Stimulated activated naive CD8-positive, alpha-beta T cell treated with anti-CD3 and anti-CD28 coated beads, Interleukin-15, Interleukin-2, amounts not matched to agents 100 ng/mL and 50 ng/mL, for 24 hours (primary cell): ENCODE results near the gene COL4A6.
A peak's percentile ranks its signal among the peaks of the same experiment; 100 is the strongest.
"Not testable (repeated sequence)": the region's sequence is repeated elsewhere in the genome, so short reads cannot be mapped to it uniquely, and the experiment has no call there.

ENCODE experiments used
- H3K27ac Mint-ChIP-seq: one replicate; pipeline ENCODE4 v1.8.0; 2021; ENCODE audit warnings: mild to moderate bottlenecking, mixed read lengths
- H3K27me3 Mint-ChIP-seq: one replicate; pipeline ENCODE4 v1.8.0; 2021; ENCODE audit warnings: mixed read lengths
- H3K36me3 Mint-ChIP-seq: one replicate; pipeline ENCODE4 v1.8.0; 2021; ENCODE audit warnings: low read depth, mixed read lengths
- H3K4me1 Mint-ChIP-seq: one replicate; pipeline ENCODE4 v1.8.0; 2021; ENCODE audit warnings: low read depth, mixed read lengths
- H3K4me3 Mint-ChIP-seq: one replicate; pipeline ENCODE4 v1.8.0; 2021; ENCODE audit warnings: mild to moderate bottlenecking, mixed read lengths
- H3K9me3 Mint-ChIP-seq: one replicate; pipeline ENCODE4 v1.8.0; 2021; ENCODE audit warnings: mixed read lengths

The COL4A6 gene

DNA sequence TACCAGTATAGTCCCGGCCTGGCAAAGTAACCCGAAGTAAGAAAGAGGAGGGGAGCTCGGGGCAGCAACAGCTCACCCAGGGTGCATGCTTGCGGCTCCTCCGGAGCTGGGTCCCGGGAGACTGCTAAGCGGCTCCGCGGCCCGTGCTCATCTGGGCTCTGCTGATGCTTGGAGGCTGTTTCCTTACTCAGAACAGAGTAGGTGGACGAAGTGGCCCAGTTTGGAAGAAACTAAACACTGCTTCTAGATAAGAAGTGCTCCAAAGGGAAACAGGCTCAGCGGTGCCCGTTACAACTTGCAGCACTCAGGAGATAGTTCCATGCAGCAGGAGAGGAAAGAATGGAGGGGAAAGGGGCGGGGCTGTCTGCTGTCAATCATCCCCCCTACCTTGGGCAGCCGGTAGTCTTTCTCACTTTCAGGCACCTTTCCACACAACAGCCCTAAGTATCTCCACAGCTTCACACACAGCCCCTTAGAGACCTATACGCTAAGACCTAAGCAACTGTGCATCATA, at the start of gene COL4A6:
COL4A6 (minus strand) TSS at position 313 of the 514 bp plus-strand sequence; CDS start at position 87, 226 bp downstream.
- peaks cover 16% of the 10 kb centered on the region for H3K27me3 Mint-ChIP-seq
- no peak within 1 kb of the TSS for H3K4me3 Mint-ChIP-seq
- H3K27ac Mint-ChIP-seq = no peak within 1 kb of the TSS
- H3K9me3 Mint-ChIP-seq = no peaks in the 10 kb centered on the region
- H3K36me3 Mint-ChIP-seq = no peaks in the 10 kb centered on the region
- H3K4me1 Mint-ChIP-seq = no peaks in the 10 kb centered on the region

DNA sequence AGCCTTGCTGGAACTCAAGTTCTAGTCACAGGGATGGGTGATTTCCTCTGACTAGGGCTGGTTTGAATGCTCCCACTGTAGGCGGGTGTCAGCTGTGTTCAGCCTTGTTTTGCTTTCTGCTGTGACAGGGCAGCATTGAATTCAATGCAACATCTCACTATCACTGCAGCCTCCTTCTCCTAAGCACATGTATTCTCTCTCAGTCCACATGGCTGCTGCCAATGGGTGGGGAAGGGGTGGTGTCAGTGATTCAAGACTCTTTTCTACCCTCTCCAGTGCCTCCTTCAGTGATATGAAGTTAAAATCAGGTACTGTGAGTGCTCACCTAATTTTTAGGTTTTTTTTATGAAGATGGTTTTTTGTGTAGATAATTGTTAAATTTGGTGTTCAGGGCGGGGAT, 47.7 kb upstream of the COL4A6 start:
- no peaks in the 10 kb centered on the region for H3K27me3 Mint-ChIP-seq

DNA sequence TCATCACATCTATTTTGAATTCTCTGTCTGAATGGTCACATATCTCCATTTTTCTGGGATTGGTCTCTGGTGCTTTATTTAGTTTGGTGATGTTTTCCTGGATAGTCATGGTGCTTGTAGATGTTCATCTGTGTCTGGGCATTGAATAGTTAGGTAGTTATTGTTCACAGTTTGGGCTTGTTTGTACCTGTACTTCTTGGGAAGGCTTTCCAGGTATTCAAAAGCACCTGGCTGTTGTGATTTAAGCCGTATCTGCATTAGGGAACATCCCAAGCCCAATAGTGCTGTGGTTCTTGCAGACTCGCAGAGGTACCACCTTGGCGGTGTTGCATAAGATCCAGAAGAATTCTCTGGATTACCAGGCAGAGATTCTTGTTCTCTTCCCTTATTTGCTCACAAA, 46.0 kb upstream of the COL4A6 start:
- H3K4me1 Mint-ChIP-seq = no peaks in the 10 kb centered on the region
- H3K4me3 Mint-ChIP-seq = no peak overlapping the region
- no peak overlapping the region for H3K27ac Mint-ChIP-seq
- H3K36me3 Mint-ChIP-seq = no peaks in the 10 kb centered on the region
- H3K9me3 Mint-ChIP-seq = no peaks in the 10 kb centered on the region
- H3K27me3 Mint-ChIP-seq = no peaks in the 10 kb centered on the region

More for the DNA sequence above, 47.7 kb upstream of the COL4A6 start:
- Mint-ChIP-seq H3K27ac (no peak overlapping the region), H3K4me1 (no peaks in the 10 kb centered on the region), H3K4me3 (no peak overlapping the region), H3K9me3 (no peaks in the 10 kb centered on the region), H3K36me3 (no peaks in the 10 kb centered on the region)

DNA sequence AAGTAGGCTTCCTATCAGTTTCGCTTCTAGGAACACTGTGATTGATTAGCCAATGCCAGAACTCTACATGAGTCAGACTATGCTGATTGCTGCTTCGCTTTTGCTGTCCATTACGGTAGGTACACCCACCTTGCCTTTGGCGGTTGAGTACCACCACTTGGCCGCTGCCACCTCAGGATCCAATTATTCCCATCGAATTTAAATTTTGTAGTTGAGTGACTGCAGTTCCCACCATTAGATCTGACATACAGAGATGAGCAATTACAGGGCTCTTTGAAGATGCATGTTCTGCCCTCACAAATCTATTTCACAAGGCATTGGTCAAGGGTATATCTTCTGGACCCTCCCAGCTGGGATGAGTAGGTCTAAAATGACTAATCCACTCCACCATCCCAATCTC, 43.3 kb upstream of the COL4A6 start:
- not testable (repeated sequence) for H3K27me3 Mint-ChIP-seq, H3K27ac Mint-ChIP-seq, H3K36me3 Mint-ChIP-seq, H3K9me3 Mint-ChIP-seq, H3K4me1 Mint-ChIP-seq, H3K4me3 Mint-ChIP-seq

DNA sequence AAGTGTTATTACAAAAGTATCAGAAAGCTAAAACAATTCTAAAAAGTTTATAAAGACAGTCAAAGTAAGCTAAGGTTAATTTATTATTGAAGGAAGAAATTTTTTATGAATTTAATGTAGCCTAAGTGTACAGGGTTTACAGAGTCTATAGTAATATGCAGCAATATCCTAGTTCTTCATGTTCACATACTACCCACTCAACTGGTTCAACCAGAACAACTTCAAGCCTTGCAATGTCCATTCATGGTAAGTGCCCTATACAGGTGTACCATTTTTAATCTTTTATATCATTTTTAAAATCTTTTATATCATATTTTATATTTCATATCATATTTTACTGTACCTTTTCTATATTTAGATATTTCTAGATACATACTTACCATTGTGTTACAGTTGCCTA, 35.8 kb upstream of the COL4A6 start:
- no peak overlapping the region for H3K4me3 Mint-ChIP-seq
- H3K9me3 Mint-ChIP-seq = peaks cover 4% of the 10 kb centered on the region
- H3K4me1 Mint-ChIP-seq = no peaks in the 10 kb centered on the region
- H3K27ac Mint-ChIP-seq = no peak overlapping the region
- no peaks in the 10 kb centered on the region for H3K27me3 Mint-ChIP-seq
- H3K36me3 Mint-ChIP-seq = no peaks in the 10 kb centered on the region

DNA sequence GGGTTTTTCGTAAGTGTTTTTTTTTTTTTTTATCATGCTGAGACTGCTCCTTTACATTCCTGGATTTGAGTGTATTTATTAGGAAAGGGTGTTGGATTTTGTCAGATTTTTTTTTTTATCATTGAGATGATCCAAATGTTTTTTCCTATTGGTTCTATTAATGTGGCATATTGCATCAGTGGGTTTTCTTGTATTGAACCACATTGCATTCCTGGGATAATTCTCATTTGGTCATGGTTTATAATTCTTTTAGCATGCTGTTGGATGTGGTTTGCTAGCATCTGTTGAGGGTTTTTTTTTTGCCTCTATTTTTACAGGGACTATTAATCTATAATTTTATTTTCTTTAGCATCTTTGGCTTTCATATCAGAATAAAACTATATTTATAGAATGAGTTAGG, 30.3 kb upstream of the COL4A6 start:
- H3K27me3 Mint-ChIP-seq = no peaks in the 10 kb centered on the region
- H3K4me3 Mint-ChIP-seq = no peak overlapping the region
- H3K36me3 Mint-ChIP-seq = no peaks in the 10 kb centered on the region
- no peaks in the 10 kb centered on the region for H3K9me3 Mint-ChIP-seq
- H3K27ac Mint-ChIP-seq = no peak overlapping the region
- no peaks in the 10 kb centered on the region for H3K4me1 Mint-ChIP-seq

DNA sequence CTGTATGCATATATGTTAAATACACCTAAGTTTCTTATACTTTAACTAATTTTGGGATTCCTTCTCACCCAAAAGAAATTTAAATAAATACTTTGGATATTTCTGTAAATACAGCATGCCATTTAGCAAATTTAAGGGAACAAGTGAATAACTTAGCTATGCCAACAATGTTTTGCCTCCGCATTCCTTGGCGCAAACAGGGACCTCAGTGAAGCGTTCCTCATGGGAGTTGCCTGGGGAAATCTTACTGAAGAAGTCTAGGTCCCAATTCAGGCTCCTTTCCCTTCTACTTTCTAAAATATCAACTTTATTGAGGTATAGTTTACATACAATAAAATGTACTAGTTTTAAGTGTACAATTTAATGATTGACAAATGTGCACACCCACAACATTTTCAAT, 26.4 kb upstream of the COL4A6 start:
- H3K36me3 Mint-ChIP-seq = no peaks in the 10 kb centered on the region
- no peak overlapping the region for H3K27ac Mint-ChIP-seq
- H3K9me3 Mint-ChIP-seq = no peaks in the 10 kb centered on the region
- H3K4me1 Mint-ChIP-seq = no peaks in the 10 kb centered on the region
- no peaks in the 10 kb centered on the region for H3K27me3 Mint-ChIP-seq
- no peak overlapping the region for H3K4me3 Mint-ChIP-seq

DNA sequence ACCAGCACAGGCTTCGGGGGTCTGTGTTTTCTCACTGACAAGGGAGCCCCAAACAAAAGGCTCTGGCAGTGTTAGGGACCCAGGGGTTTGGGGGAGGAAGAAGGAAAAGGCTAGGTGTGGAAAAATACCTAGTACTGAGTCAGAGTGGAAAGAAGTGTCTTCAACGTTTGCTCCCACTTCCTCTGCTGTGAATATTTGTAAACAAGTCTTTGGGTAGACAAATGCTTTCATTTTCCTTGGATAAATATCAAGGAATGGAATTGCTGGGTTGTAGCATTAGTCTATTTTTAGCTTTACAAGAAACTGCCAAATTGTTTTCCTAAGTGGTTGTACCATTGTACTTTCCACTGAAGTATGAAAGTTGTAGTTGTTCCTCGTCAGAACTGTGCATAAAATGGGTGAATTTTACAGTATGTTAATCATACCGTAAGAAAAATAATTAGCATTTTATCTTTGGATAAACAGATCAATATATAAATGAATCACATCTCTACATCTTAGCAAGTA, 18.8 kb upstream of the COL4A6 start:
- H3K36me3 Mint-ChIP-seq = no peaks in the 10 kb centered on the region
- H3K27me3 Mint-ChIP-seq = no peaks in the 10 kb centered on the region
- no peaks in the 10 kb centered on the region for H3K4me1 Mint-ChIP-seq
- no peak overlapping the region for H3K4me3 Mint-ChIP-seq
- H3K9me3 Mint-ChIP-seq = no peaks in the 10 kb centered on the region
- H3K27ac Mint-ChIP-seq = no peak overlapping the region

DNA sequence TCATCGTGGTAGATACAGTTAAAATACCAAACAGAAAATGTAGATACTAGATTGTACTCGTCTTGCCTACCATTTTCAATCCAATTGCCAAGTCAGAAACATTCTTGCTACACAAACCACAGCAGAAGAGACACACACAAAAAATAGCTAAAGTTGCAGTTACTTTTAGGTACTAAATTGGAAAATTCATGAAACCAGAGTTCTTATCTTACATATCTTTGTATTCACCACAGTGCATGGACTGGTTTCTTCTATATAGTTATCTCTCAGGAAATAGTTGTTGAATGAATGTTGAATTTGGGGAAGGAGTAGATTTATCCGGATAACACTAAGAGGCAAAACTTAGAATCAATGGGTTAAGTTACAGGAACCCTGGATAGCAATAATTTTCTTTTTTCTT, 15.6 kb upstream of the COL4A6 start:
- Mint-ChIP-seq H3K4me3 (no peak overlapping the region), H3K27ac (no peak overlapping the region), H3K27me3 (no peaks in the 10 kb centered on the region), H3K36me3 (no peaks in the 10 kb centered on the region), H3K9me3 (no peaks in the 10 kb centered on the region), H3K4me1 (no peaks in the 10 kb centered on the region)

DNA sequence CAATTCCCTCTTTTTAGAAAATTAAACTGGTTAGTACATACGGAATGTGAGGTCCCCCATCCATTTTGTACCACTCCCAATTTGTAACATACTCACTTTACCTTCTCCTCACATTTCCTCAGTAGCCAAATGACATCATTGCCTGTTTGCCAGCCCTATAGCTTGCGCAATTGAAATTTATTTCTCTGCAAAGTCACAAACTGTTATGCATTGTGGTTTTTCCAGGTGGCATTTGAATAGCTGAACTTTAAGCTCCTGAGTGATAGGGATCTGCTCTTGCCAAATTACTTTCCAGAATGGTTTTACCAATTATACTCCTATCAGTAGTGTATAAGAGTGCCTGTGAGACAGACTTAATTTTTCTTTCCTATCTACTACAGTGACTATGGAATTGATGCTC, 9.1 kb upstream of the COL4A6 start:
- no peaks in the 10 kb centered on the region for H3K36me3 Mint-ChIP-seq
- no peak overlapping the region for H3K4me3 Mint-ChIP-seq
- no peak overlapping the region for H3K27ac Mint-ChIP-seq
- no peaks in the 10 kb centered on the region for H3K27me3 Mint-ChIP-seq
- H3K9me3 Mint-ChIP-seq = no peaks in the 10 kb centered on the region
- H3K4me1 Mint-ChIP-seq = no peaks in the 10 kb centered on the region

DNA sequence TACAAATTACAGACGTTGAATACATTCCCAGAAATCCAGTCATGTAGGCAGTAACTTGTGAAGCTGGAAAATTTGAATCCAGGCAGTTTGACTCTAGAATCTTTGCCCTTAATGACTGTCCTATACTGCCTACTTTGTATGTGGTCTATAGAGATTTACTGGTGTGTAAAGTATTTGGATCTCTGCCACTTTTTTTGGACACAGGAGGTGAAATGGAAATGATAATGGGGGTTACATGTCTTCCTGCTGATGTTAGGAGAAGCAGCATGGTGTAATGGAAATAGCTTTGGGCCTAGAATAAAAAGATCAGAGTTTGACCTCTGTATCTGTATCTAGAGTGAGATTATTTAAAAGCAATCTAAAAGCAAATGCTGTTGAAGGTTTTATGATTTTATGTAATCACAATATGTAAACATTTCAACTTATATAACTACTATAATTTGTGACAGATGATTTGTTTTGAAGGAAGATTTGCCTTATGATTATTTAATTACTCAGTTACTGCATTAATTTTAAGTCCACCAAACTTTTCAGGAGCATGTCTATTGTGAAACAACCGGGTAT, 4.8 kb upstream of the COL4A6 start:
- Mint-ChIP-seq H3K27ac (no peak overlapping the region), H3K27me3 (peaks cover 16% of the 10 kb centered on the region), H3K9me3 (no peaks in the 10 kb centered on the region), H3K36me3 (no peaks in the 10 kb centered on the region), H3K4me3 (no peak overlapping the region), H3K4me1 (no peaks in the 10 kb centered on the region)

DNA sequence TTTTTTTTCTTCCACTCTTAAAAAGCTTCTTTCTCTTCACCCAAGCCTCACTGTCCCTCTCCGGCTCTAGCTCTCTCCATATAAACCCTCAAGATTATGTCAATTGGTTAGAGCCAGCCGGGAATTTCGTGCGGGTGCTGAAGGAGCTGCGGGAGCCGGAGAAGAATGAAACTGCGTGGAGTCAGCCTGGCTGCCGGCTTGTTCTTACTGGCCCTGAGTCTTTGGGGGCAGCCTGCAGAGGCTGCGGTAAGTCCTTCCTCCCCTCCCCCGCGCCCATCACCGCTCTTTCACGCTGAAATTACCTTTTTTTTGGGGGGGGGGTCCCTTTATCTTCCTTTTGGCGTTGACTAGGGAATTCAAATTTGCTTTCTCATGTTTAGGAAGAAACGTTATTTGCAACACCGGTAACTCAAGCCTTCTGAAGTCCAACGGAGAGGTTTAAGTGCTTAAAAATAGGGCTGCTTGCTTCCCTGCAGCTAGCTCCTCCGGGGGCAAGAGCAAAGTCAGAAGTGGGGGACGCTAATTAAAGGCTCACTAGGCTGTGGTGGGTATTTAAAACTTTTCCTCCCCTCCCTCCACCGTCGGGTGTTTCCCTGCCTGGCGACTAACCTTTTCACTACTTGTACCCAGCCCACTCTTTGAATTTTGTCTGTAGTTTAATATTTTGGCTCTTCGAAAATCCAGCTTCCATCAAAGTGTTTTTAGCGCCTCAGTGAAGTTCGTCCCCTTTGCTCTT, 1.9 kb upstream of the COL4A6 start:
- H3K27me3 Mint-ChIP-seq = peaks cover 16% of the 10 kb centered on the region
- H3K4me1 Mint-ChIP-seq = no peaks in the 10 kb centered on the region
- no peaks in the 10 kb centered on the region for H3K36me3 Mint-ChIP-seq
- no peak overlapping the region for H3K27ac Mint-ChIP-seq
- H3K4me3 Mint-ChIP-seq = peak overlapping the region; percentile 37
- H3K9me3 Mint-ChIP-seq = no peaks in the 10 kb centered on the region

DNA sequence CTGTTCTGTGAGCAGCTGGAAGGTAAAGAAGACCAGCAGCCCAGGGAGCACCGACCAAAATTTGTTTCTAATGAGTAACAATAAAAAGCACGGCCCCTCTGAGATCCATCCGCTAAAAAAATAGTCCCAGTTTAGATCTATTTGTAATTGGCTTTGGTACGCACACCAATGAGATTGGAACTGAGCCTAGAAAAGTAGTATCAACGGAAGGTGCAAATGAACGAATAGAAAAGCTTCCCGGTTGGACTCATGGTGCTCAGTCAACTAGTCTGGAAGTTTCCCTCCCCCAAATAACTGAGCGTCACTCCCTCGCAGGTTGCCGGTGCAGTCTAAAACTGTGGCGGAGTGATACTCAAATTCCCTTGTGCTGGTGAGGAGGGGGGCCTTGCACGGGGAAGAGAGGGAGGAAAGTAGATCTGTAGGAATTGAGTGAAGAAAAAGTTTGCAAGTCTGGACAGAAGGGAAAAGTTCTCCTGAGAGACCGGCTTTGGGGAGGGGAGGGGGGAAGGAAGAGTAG, 1.3 kb upstream of the COL4A6 start, which contains the start of gene COL4A5:
COL4A5 (plus strand) TSS at position 413 of the 517 bp plus-strand sequence. CDS start 288 bp downstream, outside the sequence.
- Mint-ChIP-seq H3K9me3 (no peaks in the 10 kb centered on the region), H3K4me3 (peak within 1 kb of the TSS; percentile 42), H3K36me3 (no peaks in the 10 kb centered on the region), H3K27ac (no peak within 1 kb of the TSS), H3K4me1 (no peaks in the 10 kb centered on the region), H3K27me3 (peaks cover 16% of the 10 kb centered on the region)

DNA sequence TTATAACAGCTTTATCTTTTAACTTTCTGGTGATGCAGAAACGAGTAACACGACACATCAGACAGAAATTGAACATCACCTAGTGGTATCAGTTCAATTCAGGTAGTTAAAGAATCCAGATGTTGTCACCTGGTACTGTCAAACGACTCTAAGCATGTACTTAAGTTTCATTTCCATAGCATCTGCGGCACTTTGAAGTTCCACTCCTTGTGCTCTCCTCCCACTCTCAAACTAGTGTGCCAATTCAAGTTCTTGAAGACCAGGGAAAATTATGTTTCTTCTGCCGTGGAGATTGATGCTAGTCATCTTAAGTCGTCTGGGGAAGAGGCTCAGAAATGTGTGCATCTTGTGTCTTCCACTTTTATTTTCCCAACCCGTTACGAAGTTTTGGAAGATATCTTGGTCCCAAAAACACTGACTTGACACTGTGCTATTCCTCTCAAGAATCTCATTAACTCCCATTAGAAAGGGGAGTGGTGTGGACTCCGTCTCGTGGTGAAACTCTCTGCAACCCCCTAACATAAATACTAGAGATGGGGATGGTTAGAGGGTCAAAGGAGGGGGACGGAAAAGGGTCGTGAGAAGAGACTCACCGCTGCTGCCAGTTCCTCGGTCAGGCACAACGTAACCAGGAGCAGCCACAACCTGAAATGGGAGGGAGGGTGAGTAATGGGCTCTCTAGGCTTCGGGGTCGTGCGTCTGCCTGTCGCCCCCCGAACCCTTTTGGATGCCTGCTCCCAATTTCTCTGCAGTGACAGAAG, 693 bp downstream of the COL4A6 start:
- Mint-ChIP-seq H3K4me1 (no peaks in the 10 kb centered on the region), H3K9me3 (no peaks in the 10 kb centered on the region), H3K27me3 (peaks cover 16% of the 10 kb centered on the region)

DNA sequence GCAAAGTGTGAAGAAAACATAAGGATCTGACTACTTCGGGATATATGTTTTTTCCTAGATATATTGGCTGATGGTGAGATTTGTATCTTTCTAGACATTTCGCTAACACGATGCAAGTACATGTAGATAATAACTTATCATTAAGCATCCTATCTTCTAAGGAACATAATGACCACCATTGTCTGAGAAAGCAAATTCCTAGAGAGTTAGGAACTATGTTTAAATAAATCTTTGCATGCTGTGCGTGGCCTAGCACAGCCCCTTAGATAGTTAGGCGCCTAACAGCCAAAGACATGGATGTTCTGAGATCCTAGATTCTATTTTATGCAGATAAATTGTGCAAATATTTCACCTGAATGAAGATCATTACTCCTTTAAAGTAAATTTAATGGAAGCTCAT, 3.0 kb downstream of the COL4A6 start:
- no peaks in the 10 kb centered on the region for H3K4me1 Mint-ChIP-seq
- no peaks in the 10 kb centered on the region for H3K36me3 Mint-ChIP-seq
- no peak overlapping the region for H3K4me3 Mint-ChIP-seq
- H3K27ac Mint-ChIP-seq = no peak overlapping the region
- peaks cover 6% of the 10 kb centered on the region for H3K27me3 Mint-ChIP-seq
- H3K9me3 Mint-ChIP-seq = no peaks in the 10 kb centered on the region

More for the DNA sequence above, 693 bp downstream of the COL4A6 start:
- H3K36me3 Mint-ChIP-seq = no peaks in the 10 kb centered on the region
- H3K27ac Mint-ChIP-seq = no peak overlapping the region
- H3K4me3 Mint-ChIP-seq = no peak overlapping the region
